K562 (cell line): ENCODE results near the gene HMCN1. TPM values are rescaled to one million over a fixed set of nuclear protein-coding genes. Genes with fewer than 3 reads are reported as not detected.
A peak's percentile ranks its signal among the peaks of the same experiment; 100 is the strongest.

ENCODE experiments used
- ATF6 ChIP-seq: sonication (generic); formaldehyde crosslinking; IDR thresholded peaks from 2 replicates; pipeline ENCODE4 v1.4.0; 2020; ENCODE audit warnings: mild to moderate bottlenecking, missing genetic modification reagents
- ESRRA ChIP-seq: fragments of 450-650 bp; IDR thresholded peaks from 2 replicates; pipeline ENCODE4 v1.6.1; 2014; ENCODE audit warnings: low read depth, mild to moderate bottlenecking, moderate library complexity, borderline replicate concordance
- FOXM1 ChIP-seq, 2 experiments: fragments of 450-650 bp in 1 of 2; sonication (generic) in 1 of 2; formaldehyde crosslinking in 1 of 2; IDR thresholded peaks; 2 replicates each; pipeline versions ENCODE4 v1.6.1 to v1.9.0; 2017 to 2022; ENCODE audit warnings: low read depth in 2 of 2, mild to moderate bottlenecking in 2 of 2, missing genetic modification reagents in 1 of 2, moderate library complexity in 1 of 2
- GABPA ChIP-seq: fragments of 200-800 bp; sonication (Bioruptor generic); conservative IDR thresholded peaks from 2 replicates; pipeline ENCODE4 v1.6.1; 2016; ENCODE audit warnings: low read depth, missing genetic modification characterization, missing compliant biosample characterization
- HDAC2 ChIP-seq: fragments of 450-650 bp; IDR thresholded peaks from 2 replicates; pipeline ENCODE4 v1.6.1; 2016; ENCODE audit warnings: mild to moderate bottlenecking
- HDAC6 ChIP-seq: IDR thresholded peaks from 2 replicates; pipeline ENCODE4 v1.6.1; 2012; ENCODE audit warnings: low read depth, mild to moderate bottlenecking, control low read depth, inconsistent platforms, low read length, moderate library complexity
- HMBOX1 ChIP-seq: sonication (generic); IDR thresholded peaks from 2 replicates; pipeline ENCODE4 v1.6.1; 2016
- MED1 ChIP-seq: sonication (generic); formaldehyde crosslinking; IDR thresholded peaks from 2 replicates; pipeline ENCODE4 v1.8.1; 2023; ENCODE audit warnings: missing genetic modification reagents, borderline replicate concordance
- TAF15 ChIP-seq: fragments of 200-400 bp; formaldehyde crosslinking; IDR thresholded peaks from 2 replicates; pipeline ENCODE4 v1.6.1; 2017; ENCODE audit warnings: mild to moderate bottlenecking, low read depth, low read length, moderate library complexity
- ZNF583 ChIP-seq: fragments of 250-450 bp; sonication (Bioruptor Pico); IDR thresholded peaks from 2 replicates; pipeline ENCODE4 v1.4.0; 2020
- ZNF77 ChIP-seq: fragments of 250-450 bp; sonication (Bioruptor Pico); IDR thresholded peaks from 2 replicates; pipeline ENCODE4 v1.5.0; 2020
- polyA plus RNA-seq, 8 experiments: library from polyadenylated mRNA; depleted of rRNA in 4 of 8; stranded (reverse) in 5 of 8; unstranded in 3 of 8; fragments of >200 nt; fragmentation: Nextera tagmentation in 2 of 8; fragmentation: Illumina TruSeq in 1 of 8; extraction: Ambion mirVana in 2 of 8; extraction: Trizol in 1 of 8; gene quantifications; 2 replicates each; pipeline versions ENCODE4 v1.2.1 to v1.2.3, GENCODE V29; 2011 to 2014; ENCODE audit warnings: inconsistent platforms in 1 of 8, missing spikeins in 1 of 8
- total RNA-seq, 7 experiments: library from RNA; depleted of rRNA in 6 of 7; stranded (reverse); fragments of >200 nt in 6 of 7; fragmentation: Illumina TruSeq in 2 of 7; extraction: Trizol in 2 of 7; gene quantifications; 2 replicates each; pipeline versions ENCODE4 v1.2.1 to v1.2.3, GENCODE V29; 2011 to 2021; ENCODE audit warnings: low replicate concordance in 1 of 7
- TF ChIP-seq, protein P1 (sequence below): conservative IDR thresholded peaks from 2 replicates; pipeline ENCODE4 v1.6.1; 2011; ENCODE audit warnings: low read depth, mild to moderate bottlenecking, low read length; ENCODE audit not compliant: control insufficient read depth
- TF ChIP-seq, protein P2 (sequence below): fragments of 450-650 bp; IDR thresholded peaks from 2 replicates; pipeline ENCODE4 v1.6.1; 2017; ENCODE audit warnings: mild to moderate bottlenecking, moderate library complexity
- TF ChIP-seq, protein P3 (sequence below), 2 experiments: fragments of 150-350 bp in 1 of 2; IDR thresholded peaks; 2 replicates each; pipeline ENCODE4 v1.6.1; 2012 to 2016; ENCODE audit warnings: low read depth in 2 of 2, low read length in 2 of 2, mild to moderate bottlenecking in 1 of 2, moderate library complexity in 1 of 2
- TF ChIP-seq, protein P4 (sequence below), 2 experiments: IDR thresholded peaks; 2 replicates each; pipeline ENCODE4 v1.6.1; 2012; ENCODE audit warnings: improper control_type of control experiment in 2 of 2, low read depth in 2 of 2, low read length in 2 of 2, borderline replicate concordance in 1 of 2

The HMCN1 gene
- total and polyA plus RNA-seq, 9 of the 15 experiments (the other 6 are each of a cell fraction or from before 2014, with no cell fraction given) = 0.07 to 0.36 (median 0.21) TPM

GRCh38 chr1:186195377-186195931 is 461.3 kb downstream of the HMCN1 start (continued):
- TF ChIP-seq HMBOX1 = peak; percentile 100
- TF ChIP-seq ZNF583 = no peak
- TF ChIP-seq, protein P1, sequence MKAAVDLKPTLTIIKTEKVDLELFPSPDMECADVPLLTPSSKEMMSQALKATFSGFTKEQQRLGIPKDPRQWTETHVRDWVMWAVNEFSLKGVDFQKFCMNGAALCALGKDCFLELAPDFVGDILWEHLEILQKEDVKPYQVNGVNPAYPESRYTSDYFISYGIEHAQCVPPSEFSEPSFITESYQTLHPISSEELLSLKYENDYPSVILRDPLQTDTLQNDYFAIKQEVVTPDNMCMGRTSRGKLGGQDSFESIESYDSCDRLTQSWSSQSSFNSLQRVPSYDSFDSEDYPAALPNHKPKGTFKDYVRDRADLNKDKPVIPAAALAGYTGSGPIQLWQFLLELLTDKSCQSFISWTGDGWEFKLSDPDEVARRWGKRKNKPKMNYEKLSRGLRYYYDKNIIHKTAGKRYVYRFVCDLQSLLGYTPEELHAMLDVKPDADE = no peak
- peak; percentile 23; the same call in 1 of the 2 replicates for TF ChIP-seq HDAC2
- TF ChIP-seq TAF15 = no peak
- TF ChIP-seq, protein P2, sequence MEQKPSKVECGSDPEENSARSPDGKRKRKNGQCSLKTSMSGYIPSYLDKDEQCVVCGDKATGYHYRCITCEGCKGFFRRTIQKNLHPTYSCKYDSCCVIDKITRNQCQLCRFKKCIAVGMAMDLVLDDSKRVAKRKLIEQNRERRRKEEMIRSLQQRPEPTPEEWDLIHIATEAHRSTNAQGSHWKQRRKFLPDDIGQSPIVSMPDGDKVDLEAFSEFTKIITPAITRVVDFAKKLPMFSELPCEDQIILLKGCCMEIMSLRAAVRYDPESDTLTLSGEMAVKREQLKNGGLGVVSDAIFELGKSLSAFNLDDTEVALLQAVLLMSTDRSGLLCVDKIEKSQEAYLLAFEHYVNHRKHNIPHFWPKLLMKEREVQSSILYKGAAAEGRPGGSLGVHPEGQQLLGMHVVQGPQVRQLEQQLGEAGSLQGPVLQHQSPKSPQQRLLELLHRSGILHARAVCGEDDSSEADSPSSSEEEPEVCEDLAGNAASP = no peak
- peak; percentile 91 for TF ChIP-seq FOXM1 (IDR thresholded peaks at IDR 0.05; ENCODE audit: low read depth)
- no peak for TF ChIP-seq FOXM1 (CRISPR knock-in tag; IDR thresholded peaks at IDR 0.05; ENCODE audit: low read depth)
- no peak for TF ChIP-seq MED1 (CRISPR knock-in tag)
- TF ChIP-seq ATF6 = 0 out of 2 replicates have a peak, but pooled peaks have one; percentile 39
- TF ChIP-seq, protein P3, sequence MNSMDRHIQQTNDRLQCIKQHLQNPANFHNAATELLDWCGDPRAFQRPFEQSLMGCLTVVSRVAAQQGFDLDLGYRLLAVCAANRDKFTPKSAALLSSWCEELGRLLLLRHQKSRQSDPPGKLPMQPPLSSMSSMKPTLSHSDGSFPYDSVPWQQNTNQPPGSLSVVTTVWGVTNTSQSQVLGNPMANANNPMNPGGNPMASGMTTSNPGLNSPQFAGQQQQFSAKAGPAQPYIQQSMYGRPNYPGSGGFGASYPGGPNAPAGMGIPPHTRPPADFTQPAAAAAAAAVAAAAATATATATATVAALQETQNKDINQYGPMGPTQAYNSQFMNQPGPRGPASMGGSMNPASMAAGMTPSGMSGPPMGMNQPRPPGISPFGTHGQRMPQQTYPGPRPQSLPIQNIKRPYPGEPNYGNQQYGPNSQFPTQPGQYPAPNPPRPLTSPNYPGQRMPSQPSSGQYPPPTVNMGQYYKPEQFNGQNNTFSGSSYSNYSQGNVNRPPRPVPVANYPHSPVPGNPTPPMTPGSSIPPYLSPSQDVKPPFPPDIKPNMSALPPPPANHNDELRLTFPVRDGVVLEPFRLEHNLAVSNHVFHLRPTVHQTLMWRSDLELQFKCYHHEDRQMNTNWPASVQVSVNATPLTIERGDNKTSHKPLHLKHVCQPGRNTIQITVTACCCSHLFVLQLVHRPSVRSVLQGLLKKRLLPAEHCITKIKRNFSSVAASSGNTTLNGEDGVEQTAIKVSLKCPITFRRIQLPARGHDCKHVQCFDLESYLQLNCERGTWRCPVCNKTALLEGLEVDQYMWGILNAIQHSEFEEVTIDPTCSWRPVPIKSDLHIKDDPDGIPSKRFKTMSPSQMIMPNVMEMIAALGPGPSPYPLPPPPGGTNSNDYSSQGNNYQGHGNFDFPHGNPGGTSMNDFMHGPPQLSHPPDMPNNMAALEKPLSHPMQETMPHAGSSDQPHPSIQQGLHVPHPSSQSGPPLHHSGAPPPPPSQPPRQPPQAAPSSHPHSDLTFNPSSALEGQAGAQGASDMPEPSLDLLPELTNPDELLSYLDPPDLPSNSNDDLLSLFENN (IDR thresholded peaks at IDR 0.05; ENCODE audit: low read depth in 2 of 2, low read length in 2 of 2) = peak in 1 of 2 experiments; percentile 88; a peak in 2 of 4 replicates
- no peak for TF ChIP-seq GABPA (tag)
- TF ChIP-seq HDAC6 = no peak
- TF ChIP-seq, protein P4, sequence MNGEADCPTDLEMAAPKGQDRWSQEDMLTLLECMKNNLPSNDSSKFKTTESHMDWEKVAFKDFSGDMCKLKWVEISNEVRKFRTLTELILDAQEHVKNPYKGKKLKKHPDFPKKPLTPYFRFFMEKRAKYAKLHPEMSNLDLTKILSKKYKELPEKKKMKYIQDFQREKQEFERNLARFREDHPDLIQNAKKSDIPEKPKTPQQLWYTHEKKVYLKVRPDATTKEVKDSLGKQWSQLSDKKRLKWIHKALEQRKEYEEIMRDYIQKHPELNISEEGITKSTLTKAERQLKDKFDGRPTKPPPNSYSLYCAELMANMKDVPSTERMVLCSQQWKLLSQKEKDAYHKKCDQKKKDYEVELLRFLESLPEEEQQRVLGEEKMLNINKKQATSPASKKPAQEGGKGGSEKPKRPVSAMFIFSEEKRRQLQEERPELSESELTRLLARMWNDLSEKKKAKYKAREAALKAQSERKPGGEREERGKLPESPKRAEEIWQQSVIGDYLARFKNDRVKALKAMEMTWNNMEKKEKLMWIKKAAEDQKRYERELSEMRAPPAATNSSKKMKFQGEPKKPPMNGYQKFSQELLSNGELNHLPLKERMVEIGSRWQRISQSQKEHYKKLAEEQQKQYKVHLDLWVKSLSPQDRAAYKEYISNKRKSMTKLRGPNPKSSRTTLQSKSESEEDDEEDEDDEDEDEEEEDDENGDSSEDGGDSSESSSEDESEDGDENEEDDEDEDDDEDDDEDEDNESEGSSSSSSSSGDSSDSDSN (IDR thresholded peaks at IDR 0.05; ENCODE audit: borderline replicate concordance in 1 of 2, low read depth in 2 of 2, low read length in 2 of 2) = no peak
- peak; percentile 65; the same call in 1 of the 2 replicates for TF ChIP-seq ESRRA
- TF ChIP-seq ZNF77 (CRISPR knock-in tag) = no peak
